Skin epidermis (tissue), 12 donors: ENCODE measurements around the gene DNAJB12.
A peak's percentile ranks its signal among the peaks of the same experiment; 100 is the strongest.
"Not testable (repeated sequence)": the region's sequence is repeated elsewhere in the genome, so short reads cannot be mapped to it uniquely, and the experiment has no call there.

Source experiments
- H3K27ac ChIP-seq, 21 experiments: fragments of 200-600 bp; sonication (generic) in 11 of 21; one replicate each; pipeline ENCODE4 v1.5.0; 2020; ENCODE audit warnings: mild to moderate bottlenecking in 3 of 21, inconsistent platforms in 2 of 21, moderate library complexity in 2 of 21
- H3K4me3 ChIP-seq, 7 experiments: fragments of 200-600 bp; sonication (generic) in 2 of 7; one replicate each; pipeline ENCODE4 v1.5.0; 2020; ENCODE audit warnings: inconsistent platforms in 2 of 7, mild to moderate bottlenecking in 2 of 7, moderate library complexity in 1 of 7

The DNAJB12 gene

DNA sequence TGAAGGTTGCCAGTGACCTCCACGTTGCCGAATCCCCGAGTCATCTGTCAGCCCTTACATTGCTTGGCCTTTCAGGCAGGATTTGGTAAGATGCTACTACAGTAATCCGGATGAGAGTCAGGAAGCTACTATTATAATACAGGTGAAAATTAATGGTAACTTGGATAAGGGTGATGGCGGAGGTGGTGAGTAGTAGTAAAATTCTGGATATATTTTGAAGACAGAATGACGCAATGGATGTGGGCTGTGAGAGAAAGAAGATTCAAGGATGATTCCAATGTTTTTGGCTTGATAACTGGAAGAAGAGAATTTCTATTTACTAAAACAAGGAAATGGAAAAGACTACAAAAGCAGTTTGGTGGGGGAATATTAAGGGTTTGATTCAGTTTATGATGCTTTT, 1.4 kb upstream of the DNAJB12 start:
- Histone ChIP-seq H3K27ac (no peak overlapping the region), H3K4me3 (no peak overlapping the region)

DNA sequence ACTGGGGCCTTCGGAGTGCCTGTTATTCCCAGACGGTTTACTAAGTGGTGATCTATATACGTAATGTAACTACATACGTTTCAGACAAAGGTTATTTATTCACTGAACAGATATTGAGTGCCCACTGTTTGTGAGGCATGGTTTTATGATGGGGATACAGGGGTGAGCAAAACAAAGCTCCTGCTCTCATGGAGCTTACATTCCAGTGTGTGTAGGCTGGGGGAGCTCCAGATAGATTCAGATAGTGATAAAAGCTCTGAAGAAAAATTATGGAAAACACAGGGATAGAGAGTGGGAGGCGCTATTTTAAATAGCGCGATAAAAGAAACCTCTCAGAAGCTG, 466 bp upstream of the DNAJB12 start:
- H3K4me3 ChIP-seq, result peak overlapping the region; percentile 53 to 83 (median 74)
- peak overlapping the region in 20 of 21 experiments; percentile 88 to 98 (median 95) for H3K27ac ChIP-seq

DNA sequence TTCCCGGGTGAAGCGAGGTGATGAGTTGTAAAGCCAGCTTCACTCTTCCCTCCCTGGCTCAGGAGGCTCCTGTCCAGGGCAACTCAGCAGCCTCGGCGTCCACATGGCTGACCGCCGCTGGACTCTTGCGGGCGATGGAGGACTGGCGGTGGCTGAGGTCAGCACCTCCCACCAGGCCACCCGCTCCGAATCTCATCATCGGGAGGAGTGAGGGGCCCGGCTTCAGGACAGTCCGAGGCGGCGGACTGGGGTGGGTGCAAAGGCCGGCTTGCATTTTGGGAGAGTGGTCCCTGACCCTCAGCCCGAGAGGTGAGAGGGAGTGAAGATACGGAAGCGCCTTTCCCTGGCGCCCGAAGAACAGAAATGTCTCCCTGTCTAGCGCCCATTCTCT, 759 bp downstream of the DNAJB12 start:
- Histone ChIP-seq H3K4me3 (peak overlapping the region; percentile 53 to 83 (median 74)), H3K27ac (peak overlapping the region; percentile 56 to 98 (median 95))

DNA sequence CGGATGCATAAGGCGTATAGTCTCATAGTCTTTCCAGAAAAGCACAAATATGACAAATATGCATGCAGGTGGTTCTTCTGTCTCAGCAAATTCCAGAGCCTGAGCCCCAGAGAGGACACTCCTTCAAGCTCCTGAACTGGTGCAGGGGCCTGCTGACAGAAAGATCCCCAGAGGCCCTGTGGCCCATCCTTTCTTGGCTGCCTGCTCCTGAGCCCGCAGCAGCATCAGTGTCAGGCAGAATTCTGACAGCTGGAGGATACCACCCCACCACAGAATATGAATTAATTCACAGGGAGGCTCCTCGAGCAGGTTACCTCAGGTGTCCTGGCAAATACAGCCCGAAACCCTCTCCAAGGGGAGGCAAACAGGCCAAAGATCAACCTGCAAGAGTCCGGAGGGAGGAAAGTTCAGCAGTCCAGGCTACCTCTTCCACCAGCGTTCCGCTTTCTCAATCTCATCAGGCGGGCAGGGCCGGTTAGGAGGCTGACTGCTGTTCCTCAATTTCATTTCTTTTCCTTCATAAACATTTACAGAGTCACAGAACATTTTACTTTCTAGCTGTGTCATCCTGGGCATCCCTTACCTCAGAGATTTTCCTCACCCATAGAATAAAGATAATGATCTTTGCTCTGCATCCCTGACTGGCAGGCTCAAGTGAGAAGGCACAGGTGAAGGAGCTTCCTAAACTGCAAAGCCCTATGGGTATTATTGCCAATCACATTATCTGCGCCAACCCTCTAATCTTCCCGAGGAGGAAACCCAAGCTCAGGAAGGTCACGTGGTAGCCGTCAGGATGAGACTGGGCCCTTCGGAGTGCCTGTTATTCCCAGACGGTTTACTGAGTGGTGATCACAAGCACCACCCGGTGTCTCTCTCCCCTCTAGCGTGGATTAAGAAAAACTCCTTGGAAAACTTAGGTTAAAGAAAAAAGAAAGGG, 1.4 kb downstream of the DNAJB12 start:
- Histone ChIP-seq H3K27ac (peak overlapping the region in 20 of 21 experiments; percentile 88 to 98 (median 95)), H3K4me3 (peak overlapping the region; percentile 53 to 83 (median 74))

DNA sequence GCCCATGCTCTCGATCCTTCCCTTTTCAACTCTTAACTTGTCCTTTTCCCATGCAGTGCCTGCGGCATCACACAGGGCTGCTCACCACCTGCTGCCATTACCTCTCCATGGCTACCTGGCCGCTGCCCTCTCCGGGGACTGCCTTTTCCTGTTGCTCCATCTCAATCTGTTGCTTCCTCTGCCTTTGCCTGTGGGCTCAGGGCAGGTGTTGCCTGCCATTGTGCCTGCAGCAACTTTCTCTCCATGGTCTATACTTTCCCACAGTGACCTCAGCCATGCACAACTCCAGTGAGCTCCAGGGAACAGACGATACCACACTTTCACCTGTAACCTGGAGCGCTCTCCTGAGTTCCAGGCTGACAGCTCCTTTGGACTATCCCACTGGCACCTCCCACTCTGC, 3.2 kb downstream of the DNAJB12 start:
- H3K4me3 ChIP-seq, result no peak overlapping the region
- H3K27ac ChIP-seq, result peak overlapping the region in 4 of 21 experiments; percentile 35 to 74 (median 63)

DNA sequence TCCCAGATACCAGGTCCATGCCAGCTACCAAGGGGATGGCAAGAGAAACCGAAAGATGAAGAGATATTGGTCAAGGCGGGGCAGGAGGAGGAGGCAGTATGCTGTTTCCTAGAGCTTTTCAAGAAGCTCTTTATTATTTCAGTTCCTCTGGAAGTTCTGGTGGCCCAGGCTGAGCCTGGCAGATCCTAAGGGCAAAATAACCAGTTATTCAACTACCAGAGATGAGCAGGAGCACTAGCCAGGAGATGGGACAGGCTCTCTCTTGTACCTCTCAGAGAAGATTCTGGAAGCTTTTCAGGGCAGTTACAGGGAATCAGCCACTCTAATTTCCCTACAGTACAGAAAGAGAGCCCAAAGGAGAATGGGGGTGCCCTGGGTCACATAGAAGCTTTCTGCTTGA, 5.3 kb downstream of the DNAJB12 start:
- Histone ChIP-seq H3K27ac (peak overlapping the region in 18 of 21 experiments; percentile 8 to 76 (median 46)), H3K4me3 (no peak overlapping the region)

DNA sequence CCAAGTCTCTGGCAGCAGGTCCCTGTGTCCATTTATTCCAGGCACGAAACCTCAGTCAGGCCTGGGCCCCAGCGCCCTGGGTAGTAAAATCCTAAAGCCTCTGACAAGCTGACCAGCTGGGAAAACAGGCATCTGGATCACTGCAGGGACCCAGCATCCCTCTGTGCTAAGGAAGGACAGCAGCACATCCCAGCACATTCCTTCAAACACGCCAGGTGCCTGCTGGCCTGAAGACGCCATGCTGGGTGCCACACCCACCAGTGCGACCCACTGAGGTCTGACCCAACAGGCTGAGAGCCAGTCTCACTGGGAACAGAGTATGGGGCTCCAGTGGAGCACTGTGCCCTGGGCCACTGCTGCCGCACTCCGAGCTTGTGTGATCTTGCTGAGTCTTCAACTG, 6.4 kb downstream of the DNAJB12 start:
- Histone ChIP-seq H3K27ac (peak overlapping the region in 7 of 21 experiments; percentile 1 to 68 (median 48)), H3K4me3 (no peak overlapping the region)

DNA sequence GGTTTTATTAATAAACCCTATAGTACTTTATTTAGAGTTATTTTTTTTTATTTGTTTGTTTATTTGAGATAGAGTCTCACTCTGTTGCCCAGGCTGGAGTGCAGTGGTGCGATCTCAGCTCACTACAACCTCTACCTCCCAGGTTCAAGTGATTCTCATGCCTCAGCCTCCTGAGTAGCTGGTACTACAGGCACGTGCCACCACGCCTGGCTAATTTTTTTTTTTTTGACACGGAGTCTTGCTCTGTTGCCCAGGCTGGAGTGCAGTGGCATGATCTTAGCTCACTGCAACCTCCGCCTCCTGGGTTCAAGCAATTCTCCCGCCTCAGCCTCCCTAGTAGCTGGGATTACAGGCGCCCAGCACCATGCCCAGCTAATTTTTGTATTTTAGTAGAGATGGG, 8.6 kb downstream of the DNAJB12 start:
- H3K4me3 ChIP-seq, result not testable (repeated sequence)

DNA sequence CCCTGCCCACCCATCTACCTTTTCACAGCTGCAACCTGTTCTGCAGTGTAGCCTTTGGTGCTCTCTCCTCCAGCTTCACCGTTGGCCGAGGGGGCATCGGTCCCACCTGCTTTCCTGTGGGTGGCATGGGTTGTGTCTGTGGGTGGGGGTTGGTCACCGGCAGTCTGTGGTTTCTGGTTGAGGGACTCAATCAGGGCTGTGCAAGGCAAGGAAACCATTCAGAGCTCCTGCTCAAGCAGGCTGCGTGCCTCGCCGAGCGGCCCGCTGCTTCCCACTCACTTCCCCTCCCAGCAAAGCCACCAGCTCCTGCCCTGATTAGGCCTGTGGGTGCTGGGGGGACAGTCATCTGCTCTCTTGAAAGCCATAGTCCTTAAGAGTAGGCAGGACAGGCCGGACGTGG, 9.8 kb downstream of the DNAJB12 start:
- Histone ChIP-seq H3K27ac (peak overlapping the region in 3 of 21 experiments; percentile 9 to 42 (median 25)), H3K4me3 (no peak overlapping the region)

More for the DNA sequence above, 8.6 kb downstream of the DNAJB12 start:
- not testable (repeated sequence) for H3K27ac ChIP-seq

DNA sequence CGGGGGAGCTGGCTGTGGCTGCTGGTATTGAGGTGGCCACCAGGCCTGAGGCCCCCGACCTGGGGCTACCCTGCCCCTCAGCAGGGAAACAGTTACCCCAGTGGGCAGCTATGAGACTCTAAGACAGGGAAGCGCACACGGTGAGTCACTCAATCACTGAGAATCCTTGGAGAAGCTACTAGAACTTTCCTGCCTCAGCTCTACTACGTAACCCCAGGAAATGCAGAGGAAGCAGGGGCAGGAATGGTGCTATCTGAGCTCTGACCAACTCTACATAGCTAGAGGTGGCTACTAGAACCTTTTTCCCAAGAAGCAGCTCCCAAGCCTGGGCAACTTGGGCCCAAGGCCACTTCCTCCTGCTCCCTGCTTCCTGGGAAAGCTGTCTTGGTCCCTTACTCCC, 11.8 kb downstream of the DNAJB12 start:
- H3K4me3 ChIP-seq, result no peak overlapping the region
- peak overlapping the region in 2 of 21 experiments; percentile 7 to 44 for H3K27ac ChIP-seq

DNA sequence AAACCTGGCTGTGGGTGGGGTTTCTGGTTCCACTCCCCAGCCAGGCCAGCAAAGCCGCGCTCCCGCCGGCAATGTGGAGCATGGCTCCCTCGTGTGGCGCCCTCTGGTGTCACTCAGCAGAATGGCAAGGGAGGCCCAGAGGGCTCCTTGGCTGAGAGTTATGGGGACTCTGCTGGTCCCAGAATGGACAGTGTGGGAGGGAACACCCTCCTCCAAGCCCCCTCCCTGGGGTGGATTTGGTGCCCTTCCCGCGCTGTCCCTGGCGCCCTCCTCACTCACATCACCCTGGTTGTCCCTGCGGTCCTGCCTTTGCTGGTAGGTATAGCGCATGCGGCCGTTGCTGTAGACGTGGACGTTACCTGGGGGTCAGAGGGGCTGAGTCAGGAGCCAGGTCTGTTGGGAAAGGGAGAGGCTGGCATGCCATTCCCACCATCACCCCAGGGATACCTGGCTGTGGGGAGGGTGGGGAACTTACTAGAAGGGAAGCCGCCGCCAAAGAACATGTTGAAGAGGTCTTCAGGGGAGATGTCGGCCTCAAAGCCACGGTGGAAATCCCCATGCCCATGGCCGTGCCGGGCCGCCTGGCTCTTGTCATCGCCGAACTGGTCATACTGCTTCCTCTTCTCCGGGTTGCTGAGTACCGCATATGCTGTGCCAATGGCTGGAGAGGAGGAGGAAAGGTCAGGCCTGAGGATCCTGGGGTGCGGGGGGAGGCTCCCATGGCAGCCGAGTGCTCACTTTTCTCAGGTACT, 14.0 kb downstream of the DNAJB12 start:
- H3K4me3 ChIP-seq, result no peak overlapping the region
- peak overlapping the region in 6 of 21 experiments; percentile 30 to 47 (median 42) for H3K27ac ChIP-seq

DNA sequence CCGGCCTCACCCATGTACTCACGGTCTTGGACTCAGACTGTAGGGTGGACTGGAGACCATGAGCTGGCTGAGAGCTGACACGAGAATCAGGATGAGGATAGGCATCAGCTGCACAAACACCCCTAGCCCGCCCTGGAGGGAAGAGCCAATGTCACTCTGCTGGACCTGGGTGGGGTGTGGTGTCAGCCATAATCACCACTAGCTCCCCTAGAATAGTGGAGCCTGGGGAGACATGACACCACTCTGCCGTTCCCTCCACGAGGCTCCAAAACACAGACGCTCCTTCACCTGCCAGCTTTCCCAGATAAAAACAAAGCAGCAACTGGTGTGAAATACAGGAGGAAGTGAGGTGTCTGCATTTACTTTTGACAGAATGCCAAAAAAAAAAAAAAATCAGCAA, 16.5 kb downstream of the DNAJB12 start:
- Histone ChIP-seq H3K4me3 (no peak overlapping the region), H3K27ac (no peak overlapping the region)

DNA sequence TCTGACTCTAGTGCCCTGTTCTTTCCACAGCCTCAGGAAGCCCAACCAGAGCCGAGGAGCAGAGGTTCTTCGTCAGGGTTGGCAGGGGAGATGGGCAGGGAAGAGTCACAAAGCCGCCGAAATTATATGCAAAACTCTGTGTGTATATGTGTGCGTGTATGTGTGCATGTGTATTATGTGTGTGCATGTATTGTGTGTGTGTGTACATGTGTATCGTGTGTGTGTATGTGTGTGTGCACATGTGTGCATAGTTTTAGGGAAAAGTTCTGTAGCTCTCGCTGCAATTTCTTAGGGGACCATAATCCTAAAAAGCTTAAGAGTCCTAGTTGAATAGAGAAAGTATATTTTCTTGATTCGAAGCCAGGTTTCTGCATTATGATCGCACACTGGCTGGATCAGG, 17.0 kb downstream of the DNAJB12 start:
- no peak overlapping the region for H3K27ac ChIP-seq
- H3K4me3 ChIP-seq, result no peak overlapping the region

DNA sequence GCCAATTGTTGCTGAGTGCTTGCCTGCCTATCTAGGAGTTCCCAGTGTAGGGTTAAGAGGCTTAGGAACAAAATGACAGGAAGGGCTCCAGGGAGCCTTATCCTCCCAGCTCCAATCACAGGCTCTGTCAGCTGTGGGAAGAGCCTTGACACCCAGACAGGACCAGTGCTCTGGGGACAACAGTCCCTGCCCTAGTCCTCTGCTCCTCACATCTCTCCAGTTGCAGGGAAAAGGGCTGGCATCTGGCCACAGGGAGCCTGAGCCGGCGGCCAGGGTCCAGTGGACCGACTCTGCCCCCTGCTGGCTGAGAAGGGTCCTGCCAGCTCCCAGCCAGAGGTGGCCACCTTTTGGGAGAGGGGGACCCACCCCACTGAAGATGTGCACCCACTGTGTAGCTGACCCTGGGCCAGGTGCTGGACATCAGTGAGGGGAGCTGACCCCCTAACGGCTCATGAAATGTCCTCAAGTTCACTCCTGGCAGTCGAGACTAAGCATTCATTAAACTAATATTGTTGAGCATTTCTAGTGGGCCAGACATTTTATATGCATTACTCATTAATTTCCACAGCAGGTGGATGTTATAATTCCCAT, 17.6 kb downstream of the DNAJB12 start:
- peak overlapping the region in 14 of 21 experiments; percentile 7 to 87 (median 79) for H3K27ac ChIP-seq

DNA sequence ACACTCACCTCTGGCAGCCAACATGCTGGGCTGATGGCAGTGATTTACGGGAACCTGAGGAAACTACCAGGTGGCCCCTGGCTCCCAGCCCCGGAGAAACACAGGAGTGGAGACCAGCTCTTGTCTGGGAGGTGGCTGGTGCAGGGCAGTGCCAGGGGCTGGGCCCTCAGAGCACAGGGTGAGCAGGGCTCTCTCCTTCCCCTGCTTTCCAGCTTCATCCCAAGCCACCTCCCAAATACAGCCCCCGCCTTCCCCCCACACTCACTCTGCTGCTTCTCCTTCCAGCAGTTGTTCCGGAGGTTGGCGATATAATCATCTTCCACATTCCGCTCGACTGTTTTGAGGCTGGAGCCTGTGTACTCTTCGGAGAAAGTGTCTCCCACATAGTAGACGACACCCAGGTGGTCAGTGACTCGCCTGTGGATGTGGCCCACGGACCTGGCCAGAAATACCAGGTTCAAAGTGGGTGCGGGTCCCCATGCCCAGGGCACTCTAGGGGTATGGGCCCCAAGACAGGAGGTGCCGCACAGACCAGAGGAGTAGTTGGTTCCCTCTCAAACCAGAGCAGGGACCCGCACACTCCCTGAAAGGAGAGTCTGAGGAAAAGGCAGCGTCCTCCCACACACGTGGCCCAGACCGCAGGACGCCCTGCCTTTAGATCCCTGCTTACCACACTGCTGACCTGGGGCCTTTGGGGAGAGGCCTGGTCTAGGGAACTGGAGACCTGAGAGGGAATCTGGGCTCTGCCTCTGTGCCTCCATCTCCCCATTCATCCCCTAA, 18.3 kb downstream of the DNAJB12 start:
- H3K27ac ChIP-seq, result peak overlapping the region in 17 of 21 experiments; percentile 1 to 87 (median 79)
- H3K4me3 ChIP-seq, result no peak overlapping the region

More for the DNA sequence above, 17.6 kb downstream of the DNAJB12 start:
- no peak overlapping the region for H3K4me3 ChIP-seq

DNA sequence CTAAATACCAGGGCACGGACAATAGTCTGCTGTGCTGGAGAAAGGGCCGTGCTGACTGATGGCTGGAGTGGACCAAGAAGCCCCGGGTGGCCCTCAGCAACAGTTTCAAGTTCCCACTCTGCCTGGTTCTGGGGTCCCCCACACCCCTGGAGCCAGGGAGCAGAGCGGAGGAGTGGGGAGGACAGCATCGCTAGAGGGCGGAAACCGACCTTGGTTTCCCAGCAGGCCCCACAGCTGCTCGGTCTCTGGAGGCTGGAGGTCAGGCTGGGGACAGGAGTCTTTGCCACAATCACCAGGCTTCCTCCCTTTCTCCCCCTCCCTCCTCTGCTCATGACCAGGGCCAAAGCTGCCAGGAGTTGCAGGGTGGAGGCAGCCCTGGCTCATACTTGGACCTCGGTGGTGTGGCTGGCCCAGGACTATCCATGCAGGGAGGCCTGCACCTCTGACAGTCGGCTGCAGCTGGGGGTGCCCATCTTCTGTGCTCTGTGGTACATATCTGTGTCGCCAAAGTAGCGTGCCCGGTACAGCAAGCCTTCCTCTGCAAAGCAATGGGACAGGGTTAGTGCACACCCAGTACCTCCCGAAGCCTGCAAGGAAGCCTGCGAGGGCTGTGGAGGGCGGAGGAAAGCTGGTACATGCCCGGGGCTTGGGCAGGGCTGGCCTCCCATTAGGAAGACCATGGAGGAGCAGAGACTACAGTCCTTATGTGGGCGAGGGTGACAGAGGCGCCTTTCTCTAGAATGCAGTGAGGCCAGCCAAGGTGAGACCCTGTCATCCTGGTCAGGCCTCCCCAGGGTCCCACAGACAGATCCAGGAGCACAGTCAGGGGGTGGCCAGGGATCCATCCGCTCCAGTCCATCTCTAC, 19.1 kb downstream of the DNAJB12 start:
- peak overlapping the region; percentile 8 to 87 (median 73) for H3K27ac ChIP-seq
- H3K4me3 ChIP-seq, result peak overlapping the region in 1 of 7 experiments; percentile 8

DNA sequence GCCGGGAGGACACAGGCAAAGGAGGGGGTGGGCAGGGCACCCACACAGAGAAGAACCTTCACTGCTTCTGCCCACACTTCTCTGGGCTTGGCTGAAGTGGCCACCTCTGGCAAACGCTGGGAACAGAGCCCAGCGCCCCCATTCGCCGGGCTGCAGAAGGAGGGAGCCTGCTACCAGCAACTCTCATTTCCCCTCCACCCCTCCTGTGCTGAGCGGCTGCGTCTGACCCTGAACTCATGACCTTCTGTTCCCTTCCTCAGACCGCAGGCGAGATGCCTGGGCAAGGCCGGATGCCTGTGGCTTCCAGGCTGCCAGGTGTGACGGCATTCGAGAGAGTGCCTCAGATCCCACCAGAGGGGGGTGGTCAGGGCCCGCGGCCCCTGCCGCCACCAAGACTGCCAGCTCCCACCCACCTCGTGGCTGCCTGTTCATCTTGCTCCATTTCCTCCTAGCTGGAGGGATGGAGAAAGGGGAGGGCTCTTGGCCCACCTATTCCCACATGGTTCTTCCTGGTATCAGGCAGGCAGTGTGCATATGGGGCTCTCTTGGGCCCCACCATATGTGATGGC, 19.8 kb downstream of the DNAJB12 start:
- H3K4me3 ChIP-seq, result peak overlapping the region in 1 of 7 experiments; percentile 8

DNA sequence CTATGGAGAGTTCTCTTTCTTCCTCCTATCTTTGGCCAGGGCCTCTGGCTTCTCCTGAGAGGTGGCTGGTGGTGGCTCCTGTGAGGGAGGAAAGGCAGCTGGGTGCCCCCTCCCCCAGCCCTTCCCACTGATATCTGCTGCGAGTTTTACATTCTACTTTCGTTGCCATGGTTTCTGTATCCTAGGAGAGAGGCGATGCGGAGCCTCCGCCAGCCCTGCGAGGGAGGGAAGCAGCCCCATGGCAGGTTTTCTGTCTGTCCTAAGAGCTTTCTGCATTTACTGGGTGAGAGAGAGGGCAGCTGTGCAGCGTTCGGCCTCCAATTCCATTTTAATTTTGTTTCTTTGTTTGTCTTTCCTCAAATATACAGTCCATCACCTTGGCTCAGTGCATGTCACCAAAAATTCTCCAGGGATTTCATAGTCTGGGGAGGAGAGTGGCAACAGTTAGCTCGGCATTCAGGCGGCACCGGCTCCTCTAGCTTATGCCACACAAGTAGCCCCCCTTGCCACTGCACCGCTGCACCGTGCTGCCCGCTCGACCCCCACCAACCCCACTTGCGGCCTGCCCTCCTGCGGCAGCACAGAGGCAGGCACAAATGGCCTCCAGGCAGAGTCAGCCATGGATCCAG, 20.4 kb downstream of the DNAJB12 start:
- H3K4me3 ChIP-seq, result no peak overlapping the region
- peak overlapping the region in 19 of 21 experiments; percentile 22 to 87 (median 79) for H3K27ac ChIP-seq

More for the DNA sequence above, 19.8 kb downstream of the DNAJB12 start:
- H3K27ac ChIP-seq, result peak overlapping the region; percentile 8 to 87 (median 73)
